H1 (cell line): ENCODE results near the gene JDP2. TPM values are rescaled to one million over a fixed set of nuclear protein-coding genes. Genes with fewer than 3 reads are reported as not detected.

Source experiments
- CTCF ChIA-PET: fragments of 300-600 bp; sonication (Branson Sonifier 250); formaldehyde crosslinking; loops from one replicate; lab custom pipeline; 2021; ENCODE audit not compliant: partially characterized antibody; lab: Charles Lee
- POLR2A ChIA-PET: fragments of 300-600 bp; sonication (Branson Sonifier 250); formaldehyde crosslinking; loops from one replicate; lab custom pipeline; 2021; ENCODE audit warnings: inconsistent platforms; ENCODE audit not compliant: partially characterized antibody; lab: Charles Lee
- DNase-seq, 2 experiments: peaks; one replicate each; pipeline versions ENCODE4 v3.0.0 to v3.0.0-alpha.2; 2010 to 2022; ENCODE audit warnings: low spot score in 2 of 2, low read depth in 1 of 2, mixed read lengths in 1 of 2
- FAIRE-seq: peaks from 2 replicates; lab custom pipeline; 2011; peaks lifted over from hg19 to GRCh38; lab: Jason Lieb, UNC
- H2AFZ ChIP-seq: 2 replicates; pipeline ENCODE4 v1.8.1; 2012; ENCODE audit warnings: low read length, inconsistent platforms
- H2AK5ac ChIP-seq: 2 replicates; pipeline ENCODE4 v1.6.1; 2013; ENCODE audit warnings: low read depth, low read length
- H2BK120ac ChIP-seq: replicated peaks from 2 replicates; pipeline ENCODE3; 2013; ENCODE audit warnings: low read depth, low read length, inconsistent platforms
- H2BK12ac ChIP-seq: 2 replicates; pipeline ENCODE4 v1.6.1; 2013; ENCODE audit warnings: low read depth, low read length
- H2BK15ac ChIP-seq: 2 replicates; pipeline ENCODE4 v1.6.1; 2013; ENCODE audit warnings: low read length
- H2BK20ac ChIP-seq: 2 replicates; pipeline ENCODE4 v1.6.1; 2013; ENCODE audit warnings: low read length
- H2BK5ac ChIP-seq: 2 replicates; pipeline ENCODE4 v1.6.1; 2013; ENCODE audit warnings: low read depth, low read length
- H3K14ac ChIP-seq: 2 replicates; pipeline ENCODE4 v1.6.1; 2013; ENCODE audit warnings: inconsistent platforms; ENCODE audit not compliant: insufficient read length
- H3K18ac ChIP-seq: 2 replicates; pipeline ENCODE4 v1.6.1; 2013; ENCODE audit warnings: low read length; ENCODE audit errors: extremely low read depth
- H3K23ac ChIP-seq: 2 replicates; pipeline ENCODE4 v1.6.1; 2013; ENCODE audit warnings: inconsistent platforms; ENCODE audit not compliant: insufficient read length
- H3K23me2 ChIP-seq: 2 replicates; pipeline ENCODE4 v1.6.1; 2013; ENCODE audit warnings: low read depth, low read length
- H3K27ac ChIP-seq: 2 replicates; pipeline ENCODE4 v1.6.1; 2011; ENCODE audit warnings: low read depth, low read length, inconsistent platforms
- H3K27me3 ChIP-seq, 4 experiments: replicated peaks in 1 of 4; 1 replicate in 1 of 4; 2 replicates in 3 of 4; pipeline versions ENCODE4 v1.6.1 to v1.8.1; 2011 to 2013; ENCODE audit warnings: low read length in 3 of 4, mild to moderate bottlenecking in 3 of 4, inconsistent platforms in 2 of 4, mixed read lengths in 2 of 4, moderate library complexity in 1 of 4; ENCODE audit not compliant: control insufficient read depth in 3 of 4, insufficient read depth in 3 of 4; ENCODE audit errors: extremely low read depth in 1 of 4
- H3K36me3 ChIP-seq, 4 experiments: 2 replicates each; pipeline versions ENCODE4 v1.6.1 to v1.8.1; 2011 to 2013; ENCODE audit warnings: mild to moderate bottlenecking in 4 of 4, low read length in 3 of 4, moderate library complexity in 2 of 4, control low read depth in 1 of 4, inconsistent platforms in 1 of 4; ENCODE audit not compliant: insufficient read depth in 4 of 4, control insufficient read depth in 2 of 4
- H3K4ac ChIP-seq: replicated peaks from 2 replicates; pipeline ENCODE3; 2013; ENCODE audit warnings: low read length, low read depth, mixed read lengths, inconsistent platforms; ENCODE audit not compliant: insufficient read length
- H3K4me1 ChIP-seq, 4 experiments: replicated peaks in 1 of 4; 1 replicate in 1 of 4; 2 replicates in 3 of 4; pipeline versions ENCODE4 v1.6.1 to v1.8.1; 2011 to 2013; ENCODE audit warnings: low read length in 3 of 4, inconsistent platforms in 2 of 4, mixed read lengths in 1 of 4; ENCODE audit not compliant: insufficient read depth in 4 of 4, control insufficient read depth in 3 of 4
- H3K4me2 ChIP-seq, 2 experiments: 2 replicates each; pipeline versions ENCODE4 v1.6.1 to v1.8.1; 2011 to 2013; ENCODE audit warnings: low read depth in 2 of 2, low read length in 2 of 2, control low read depth in 1 of 2, inconsistent platforms in 1 of 2, mild to moderate bottlenecking in 1 of 2; ENCODE audit not compliant: insufficient read depth in 1 of 2
- H3K4me3 ChIP-seq, 4 experiments: fragments of 200-600, 300-600 bp in 1 of 4; sonication (generic), shearing (Covaris generic), sonication (Bioruptor Twin) in 1 of 4; 2 replicates each; pipeline versions ENCODE4 v1.5.1 to v1.8.1; 2011 to 2016; ENCODE audit warnings: low read length in 4 of 4, low read depth in 3 of 4, control low read depth in 2 of 4, inconsistent platforms in 2 of 4, mild to moderate bottlenecking in 2 of 4, mixed read lengths in 1 of 4, moderate library complexity in 1 of 4; ENCODE audit not compliant: insufficient read depth in 2 of 4; ENCODE audit errors: extremely low read depth in 1 of 4
- H3K56ac ChIP-seq: replicated peaks from 2 replicates; pipeline ENCODE3; 2013; ENCODE audit warnings: low read depth, mild to moderate bottlenecking, mixed read lengths, low read length, inconsistent platforms; ENCODE audit not compliant: insufficient read length
- H3K79me1 ChIP-seq: 2 replicates; pipeline ENCODE4 v1.6.1; 2013; ENCODE audit warnings: low read depth, low read length, control low read depth
- H3K79me2 ChIP-seq, 2 experiments: 2 replicates each; pipeline versions ENCODE4 v1.6.1 to v1.8.1; 2012 to 2013; ENCODE audit warnings: low read length in 2 of 2, mild to moderate bottlenecking in 2 of 2, inconsistent platforms in 1 of 2; ENCODE audit not compliant: insufficient read depth in 2 of 2, control insufficient read depth in 1 of 2
- H3K9ac ChIP-seq, 4 experiments: replicated peaks in 1 of 4; 1 replicate in 1 of 4; 2 replicates in 3 of 4; pipeline versions ENCODE4 v1.6.1 to v1.8.1; 2011 to 2013; ENCODE audit warnings: low read depth in 3 of 4, low read length in 3 of 4, control low read depth in 2 of 4, mild to moderate bottlenecking in 2 of 4, moderate library complexity in 2 of 4, inconsistent platforms in 1 of 4; ENCODE audit errors: extremely low read depth in 1 of 4
- H3K9me3 ChIP-seq, 2 experiments: 2 replicates each; pipeline versions ENCODE4 v1.6.1 to v1.8.1; 2012 to 2013; ENCODE audit warnings: mild to moderate bottlenecking in 2 of 2, moderate library complexity in 2 of 2, control low read depth in 1 of 2, inconsistent platforms in 1 of 2, low read depth in 1 of 2, low read length in 1 of 2, mixed read lengths in 1 of 2; ENCODE audit not compliant: insufficient read depth in 2 of 2
- H4K20me1 ChIP-seq, 2 experiments: replicated peaks in 1 of 2; 2 replicates each; pipeline versions ENCODE3 to v1.8.1; 2011 to 2013; ENCODE audit warnings: inconsistent platforms in 2 of 2, low read length in 2 of 2, mild to moderate bottlenecking in 1 of 2; ENCODE audit not compliant: insufficient read depth in 2 of 2, control insufficient read depth in 1 of 2
- H4K5ac ChIP-seq: 2 replicates; pipeline ENCODE4 v1.6.1; 2013; ENCODE audit warnings: low read length, low read depth, mixed read lengths, inconsistent platforms; ENCODE audit not compliant: insufficient read length
- H4K8ac ChIP-seq: 2 replicates; pipeline ENCODE4 v1.8.0; 2013; ENCODE audit warnings: mild to moderate bottlenecking, moderate library complexity, low read length, inconsistent platforms; ENCODE audit not compliant: insufficient read depth; ENCODE audit errors: extremely low read depth
- H4K91ac ChIP-seq: replicated peaks from 2 replicates; pipeline ENCODE3; 2013; ENCODE audit warnings: low read length, mixed read lengths, inconsistent platforms; ENCODE audit not compliant: insufficient read length
- BCL11A ChIP-seq, 2 experiments: IDR thresholded peaks; one replicate each; pipeline ENCODE4 v1.6.1; 2011; ENCODE audit warnings: low read depth in 2 of 2, low read length in 2 of 2, mild to moderate bottlenecking in 2 of 2
- CEBPB ChIP-seq: IDR thresholded peaks from 2 replicates; pipeline ENCODE4 v1.6.1; 2012; ENCODE audit warnings: low read depth, low read length
- CHD2 ChIP-seq: IDR thresholded peaks from 2 replicates; pipeline ENCODE4 v1.6.1; 2012; ENCODE audit warnings: low read length, improper control_type of control experiment
- CTBP2 ChIP-seq: IDR thresholded peaks from 2 replicates; pipeline ENCODE4 v1.7.0; 2011; ENCODE audit warnings: borderline replicate concordance, mild to moderate bottlenecking, moderate library complexity, mixed read lengths, low read length; ENCODE audit not compliant: insufficient read depth, insufficient read length
- EGR1 ChIP-seq: IDR thresholded peaks from 2 replicates; pipeline ENCODE4 v1.6.1; 2011; ENCODE audit warnings: low read depth, low read length, borderline replicate concordance
- GABPA ChIP-seq: IDR thresholded peaks from 2 replicates; pipeline ENCODE4 v1.6.1; 2011; ENCODE audit warnings: mild to moderate bottlenecking, low read length, moderate library complexity, borderline replicate concordance; ENCODE audit not compliant: insufficient read depth
- PHF8 ChIP-seq: fragments of 200-600 bp; sonication (generic); conservative IDR thresholded peaks from 2 replicates; pipeline ENCODE4 v1.7.1; 2012; ENCODE audit warnings: low read depth, mild to moderate bottlenecking, inconsistent platforms, low read length, moderate library complexity
- RAD21 ChIP-seq, 2 experiments: IDR thresholded peaks in 1 of 2; conservative IDR thresholded peaks in 1 of 2; 2 replicates each; pipeline ENCODE4 v1.6.1; 2011; ENCODE audit warnings: low read depth in 2 of 2, low read length in 2 of 2, improper control_type of control experiment in 1 of 2, inconsistent platforms in 1 of 2, mild to moderate bottlenecking in 1 of 2, moderate library complexity in 1 of 2
- RXRA ChIP-seq: IDR thresholded peaks from 2 replicates; pipeline ENCODE4 v1.6.1; 2011; ENCODE audit warnings: low read depth, mild to moderate bottlenecking, low read length, moderate library complexity; ENCODE audit not compliant: insufficient read depth
- SP1 ChIP-seq: IDR thresholded peaks from 2 replicates; pipeline ENCODE4 v1.6.1; 2011; ENCODE audit warnings: low read depth, low read length
- SP2 ChIP-seq: IDR thresholded peaks from 2 replicates; pipeline ENCODE4 v1.6.1; 2012; ENCODE audit warnings: mild to moderate bottlenecking, low read length, inconsistent platforms
- TAF1 ChIP-seq: IDR thresholded peaks from 2 replicates; pipeline ENCODE4 v1.6.1; 2011; ENCODE audit warnings: mild to moderate bottlenecking, low read depth, low read length
- TBP ChIP-seq: IDR thresholded peaks from 2 replicates; pipeline ENCODE4 v1.6.1; 2011; ENCODE audit warnings: low read depth, low read length, improper control_type of control experiment
- ZNF274 ChIP-seq: IDR thresholded peaks from 2 replicates; pipeline ENCODE4 v1.7.0; 2012; ENCODE audit warnings: low read length, borderline replicate concordance; ENCODE audit errors: extremely low read depth
- polyA plus RNA-seq, 7 experiments: library from polyadenylated mRNA; depleted of rRNA in 3 of 7; stranded (reverse) in 5 of 7; unstranded in 2 of 7; fragments of >200 nt in 5 of 7; fragments of 200-250 nt in 2 of 7; gene quantifications; 1 replicate in 5 of 7; 2 replicates in 1 of 7; 4 replicates in 1 of 7; pipeline versions ENCODE4 v1.2.1 to v1.2.3, GENCODE V29; 2011 to 2013; ENCODE audit warnings: missing spikeins in 2 of 7, mixed read lengths in 2 of 7
- total RNA-seq: library from RNA; stranded (reverse); fragmentation: NEBNext Ultra II Directional; extraction: Animal tissue kit (Norgen Biotek cat#: 25700); gene quantifications from 2 replicates; pipeline ENCODE4 v1.2.1, GENCODE V29; 2021
- TF ChIP-seq, protein P1 (sequence below): IDR thresholded peaks from 2 replicates; pipeline ENCODE4 v1.6.1; 2012; ENCODE audit warnings: inconsistent platforms

The JDP2 gene
- total and polyA plus RNA-seq, 2 of the 8 experiments (the other 6 are each of a cell fraction or from before 2014, with no cell fraction given): 8.9 to 27.2 TPM

DNA sequence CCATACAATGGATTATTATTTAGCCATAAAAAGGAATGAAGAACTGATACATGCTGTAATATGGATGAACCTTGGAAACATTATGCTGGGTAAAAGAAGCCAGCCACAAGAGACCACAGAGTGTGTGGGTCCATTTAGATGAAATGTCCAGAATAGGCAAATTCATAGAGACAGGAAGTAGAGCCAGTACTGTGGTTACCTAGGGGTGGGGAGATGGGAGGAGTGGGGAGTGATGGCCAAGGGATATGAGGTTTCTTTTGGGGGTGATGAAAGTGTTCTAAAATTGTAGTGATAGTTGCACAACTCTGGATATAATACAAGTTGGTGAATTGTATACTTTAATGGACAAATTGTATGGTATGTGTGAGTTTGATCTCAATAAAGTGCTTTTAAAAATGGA lies 18.6 kb downstream of the JDP2 start:
- Histone ChIP-seq H2BK20ac (no peak overlapping the region), H3K9ac (no peak overlapping the region), H2BK12ac (no peak overlapping the region), H3K4me2 (no peak overlapping the region), H2AFZ (no peak overlapping the region), H2AK5ac (no peak overlapping the region), H3K27me3 (no peaks in the 10 kb centered on the region), H3K14ac (no peak overlapping the region), H3K23ac (no peak overlapping the region), H4K91ac (no peak overlapping the region), H4K20me1 (peaks cover 0 to 3% of the 10 kb centered on the region in 2 experiments), H3K23me2 (no peaks in the 10 kb centered on the region), H3K79me1 (peaks cover 3% of the 10 kb centered on the region), H2BK120ac (no peak overlapping the region), H4K8ac (no peak overlapping the region), H4K5ac (no peak overlapping the region), H3K27ac (no peak overlapping the region), H3K4ac (no peak overlapping the region), H3K9me3 (no peaks in the 10 kb centered on the region), H3K4me3 (no peak overlapping the region), H3K36me3 (peaks cover 0 to 13% (median 0%) of the 10 kb centered on the region in 4 experiments; a peak in 3 of 8 replicates), H3K18ac (no peak overlapping the region), H3K79me2 (peaks cover 0 to 6% of the 10 kb centered on the region in 2 experiments; a peak in 1 of 4 replicates), H3K4me1 (peaks cover 1 to 3% (median 2%) of the 10 kb centered on the region in 4 experiments; a peak in 5 of 7 replicates), H3K56ac (no peak overlapping the region), H2BK15ac (no peak overlapping the region), H2BK5ac (no peak overlapping the region)
- ChIA-PET CTCF (interaction anchor here (0.6 to 3.2 kb wide), 4 partner anchors 16 to 81 kb away, joined by 3 to 12 read pairs (median 4); no protein-coding TSS in a partner anchor), POLR2A (interaction anchor here (0.9 to 3.7 kb wide), 4 partner anchors 9 to 17 kb away, joined by 3 to 24 read pairs (median 4); partner anchors contain the start of gene JDP2)
- DNase-seq: no peak
- no peak for TF ChIP-seq CHD2
- no peak for TF ChIP-seq GABPA
- no peak for TF ChIP-seq TBP
- TF ChIP-seq CEBPB: no peak
- TF ChIP-seq CTBP2: no peak
- no peak for TF ChIP-seq SP1
- no peak for TF ChIP-seq TAF1
- no peak for TF ChIP-seq BCL11A (IDR thresholded peaks at IDR 0.05; ENCODE audit: low read depth in 2 of 2, low read length in 2 of 2)
- TF ChIP-seq, protein P1, sequence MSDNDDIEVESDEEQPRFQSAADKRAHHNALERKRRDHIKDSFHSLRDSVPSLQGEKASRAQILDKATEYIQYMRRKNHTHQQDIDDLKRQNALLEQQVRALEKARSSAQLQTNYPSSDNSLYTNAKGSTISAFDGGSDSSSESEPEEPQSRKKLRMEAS: no peak
- no peak for TF ChIP-seq SP2
- no peak for TF ChIP-seq ZNF274
- TF ChIP-seq RAD21 (IDR thresholded peaks at IDR 0.05 in 1 of 2, conservative IDR thresholded peaks at IDR 0.05 in 1 of 2; ENCODE audit: low read depth in 2 of 2, low read length in 2 of 2): no peak
- TF ChIP-seq PHF8: no peak
- TF ChIP-seq RXRA: no peak
- no peak for TF ChIP-seq EGR1
- no peak for FAIRE-seq
